Posterior cingulate gyrus (tissue), 11 donors: Measurements from ENCODE around the gene KCNQ1.
A peak's percentile ranks its signal among the peaks of the same experiment; 100 is the strongest.

Source experiments
- DNase-seq, 10 donors: peaks; one replicate each; pipeline versions ENCODE4 v3.0.0 to v3.0.0-alpha.2; 2020 to 2021; ENCODE audit warnings: mixed read lengths in 3 of 10
- intact Hi-C: fragments of 100-400 bp; cut with DNase I; formaldehyde crosslinking; loops from one replicate; pipeline ENCODE4 v1.15.1; 2023

Gene KCNQ1

DNA sequence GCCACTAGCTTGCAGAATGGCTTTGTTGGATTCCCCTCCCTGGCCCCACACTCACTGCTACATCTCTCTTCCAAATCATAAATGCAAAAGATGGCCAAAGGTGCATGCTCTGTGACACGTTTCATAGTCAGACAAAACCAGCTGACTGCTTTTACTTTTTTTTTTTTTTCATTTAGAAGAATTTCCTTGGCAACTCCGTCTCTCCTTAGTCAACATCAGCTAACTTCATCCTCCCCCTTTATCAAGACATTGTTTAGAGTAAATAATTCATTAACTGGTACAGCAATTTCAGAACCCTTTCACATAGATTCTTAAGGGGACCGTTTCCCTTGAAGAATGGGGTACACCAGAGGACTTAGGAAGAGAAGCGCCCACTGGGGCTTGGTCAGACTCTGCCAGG lies 239.0 kb downstream of the KCNQ1 start:
- intact Hi-C loops, result no loop called here
- peak in 1 of 10 donors; percentile 16 for DNase-seq

DNA sequence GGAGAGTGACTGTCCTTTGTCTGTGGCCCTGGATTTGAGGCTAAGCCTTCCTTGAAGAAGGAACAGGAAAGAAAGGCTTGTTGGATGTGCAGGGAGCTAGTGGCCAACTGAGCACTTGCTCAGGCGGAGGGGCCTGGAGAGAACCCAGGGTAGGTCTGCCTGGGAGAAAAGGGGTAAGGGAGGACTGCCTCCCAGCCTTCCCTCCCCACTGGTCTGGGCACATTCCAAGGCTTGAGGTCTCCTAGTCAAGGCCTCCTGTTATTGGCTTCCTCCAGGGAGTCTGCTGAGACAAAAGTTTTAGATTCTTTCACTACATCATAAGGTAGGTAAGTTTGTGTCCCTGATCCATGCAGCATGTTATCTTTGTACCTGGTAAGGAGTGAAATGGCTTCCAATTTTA lies 239.8 kb downstream of the KCNQ1 start:
- intact Hi-C loops, result no loop called here
- peak in 2 of 10 donors; percentile 23 to 24 for DNase-seq

- intact Hi-C loops, result no loop called here
- DNase-seq, result peak in 3 of 10 donors; percentile 0 to 43 (median 39)
Measured at GRCh38 chr11:2685051-2685450, 240.2 kb downstream of the KCNQ1 start.

DNA sequence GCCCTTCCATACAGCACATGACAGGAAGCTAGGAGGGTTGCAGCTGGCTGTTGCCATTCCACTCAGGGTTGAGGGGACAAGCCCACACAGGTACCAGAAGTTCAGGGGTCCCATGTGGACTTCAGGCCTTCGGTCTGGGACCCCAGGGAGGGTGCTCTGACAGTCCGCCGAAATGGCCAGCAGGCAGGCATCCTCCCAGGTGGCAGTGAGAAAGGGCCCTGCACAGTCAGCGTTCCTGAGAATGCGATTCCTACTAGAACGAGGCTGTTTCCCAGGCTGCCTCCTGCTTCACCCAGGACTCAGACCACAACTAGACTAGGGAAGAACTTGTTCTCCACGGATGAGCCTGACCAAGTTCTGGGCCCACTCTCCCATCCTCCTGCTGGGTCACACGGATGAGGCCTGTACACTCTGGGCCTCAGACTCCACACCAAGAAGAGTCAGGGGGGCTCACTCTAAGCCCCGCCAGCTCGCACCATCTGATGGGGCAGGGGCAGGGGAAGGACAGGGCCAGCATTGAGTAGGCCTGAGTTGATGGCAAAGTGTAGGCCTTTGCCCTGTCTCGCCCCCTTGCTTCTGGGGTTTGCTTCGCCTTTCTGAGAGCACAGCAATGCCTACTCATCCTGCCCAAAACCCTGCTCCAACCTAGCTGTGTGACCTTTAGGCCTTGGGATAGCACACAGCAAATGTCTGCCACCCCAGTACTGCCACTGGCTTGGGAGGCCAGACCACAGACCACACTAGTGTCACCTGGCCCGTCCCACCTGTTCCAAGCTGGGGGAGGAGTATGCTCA lies 241.0 kb downstream of the KCNQ1 start:
- intact Hi-C loops, result no loop called here
- peak in 4 of 10 donors; percentile 2 to 58 (median 52) for DNase-seq

DNA sequence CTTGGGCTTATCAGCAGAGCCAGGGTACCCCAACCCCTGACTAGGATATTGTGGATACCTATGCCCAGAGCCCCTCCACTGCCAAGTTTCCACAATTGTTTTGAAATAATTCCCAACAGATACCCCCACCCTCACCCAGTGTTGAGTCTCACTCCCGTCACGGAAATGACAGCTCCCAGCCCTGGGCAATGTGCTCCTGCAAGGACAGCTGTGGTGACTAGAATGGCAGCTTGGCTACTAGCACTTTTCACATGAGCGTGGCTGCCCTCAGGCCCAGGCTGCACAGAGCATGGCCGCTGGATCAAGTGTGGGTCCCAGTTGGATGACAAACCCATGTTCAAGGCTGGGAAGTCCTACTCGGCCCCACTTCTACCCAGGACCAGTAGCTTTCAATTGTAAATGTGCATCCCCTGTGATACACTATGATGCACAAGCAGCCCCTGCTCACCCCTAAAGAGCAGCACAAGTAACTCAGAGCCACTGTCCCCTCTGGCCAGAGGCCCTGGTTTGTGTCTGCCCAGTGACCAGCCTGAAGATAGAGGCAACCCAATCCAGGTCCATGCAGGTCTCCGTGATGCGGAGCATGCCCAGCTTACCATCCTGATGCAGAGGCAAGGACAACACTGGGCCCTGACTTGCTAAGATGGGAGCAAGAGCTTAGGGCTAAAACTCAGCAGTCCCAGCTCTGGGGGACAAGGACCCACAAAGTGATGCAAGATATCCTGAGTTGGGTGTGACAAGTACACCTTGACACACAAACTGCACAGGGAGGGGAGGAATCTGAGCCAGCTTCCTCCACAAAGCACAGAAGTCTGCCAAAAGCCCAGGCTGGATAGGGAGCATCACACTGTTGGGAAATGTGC lies 241.8 kb downstream of the KCNQ1 start:
- intact Hi-C loops, result no loop called here
- peak in 4 of 10 donors; percentile 1 to 81 (median 47) for DNase-seq

- intact Hi-C loops, result no loop called here
- peak in 3 of 10 donors; percentile 4 to 61 (median 39) for DNase-seq
Measured at GRCh38 chr11:2687223-2687530, 242.4 kb downstream of the KCNQ1 start.

DNA sequence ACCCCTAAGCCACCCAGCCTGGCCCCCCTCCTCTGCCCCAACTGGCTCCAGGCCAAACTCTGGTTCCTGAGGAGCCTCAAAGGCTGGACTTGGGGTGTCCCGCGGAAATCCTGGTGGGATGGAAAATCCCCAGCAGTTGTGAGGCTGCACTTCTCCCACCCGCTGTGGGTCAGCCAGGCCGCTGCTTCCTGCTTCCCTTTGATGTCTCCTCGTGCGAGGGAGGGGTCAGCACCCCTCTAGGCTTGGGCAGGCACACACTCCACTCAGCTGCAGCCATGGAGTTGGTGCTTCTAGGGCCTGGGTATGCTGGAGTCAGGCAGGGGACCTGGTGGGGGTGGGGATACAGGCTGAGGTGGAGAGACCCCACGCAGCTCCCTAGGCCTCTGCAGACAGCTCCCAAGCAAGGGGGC lies 243.0 kb downstream of the KCNQ1 start:
- DNase-seq, result peak in 4 of 10 donors; percentile 7 to 71 (median 64)
- intact Hi-C loops, result no loop called here

- intact Hi-C loops, result no loop called here
- peak in 4 of 10 donors; percentile 4 to 80 (median 65) for DNase-seq
Measured at GRCh38 chr11:2688381-2689231, 243.8 kb downstream of the KCNQ1 start.

DNA sequence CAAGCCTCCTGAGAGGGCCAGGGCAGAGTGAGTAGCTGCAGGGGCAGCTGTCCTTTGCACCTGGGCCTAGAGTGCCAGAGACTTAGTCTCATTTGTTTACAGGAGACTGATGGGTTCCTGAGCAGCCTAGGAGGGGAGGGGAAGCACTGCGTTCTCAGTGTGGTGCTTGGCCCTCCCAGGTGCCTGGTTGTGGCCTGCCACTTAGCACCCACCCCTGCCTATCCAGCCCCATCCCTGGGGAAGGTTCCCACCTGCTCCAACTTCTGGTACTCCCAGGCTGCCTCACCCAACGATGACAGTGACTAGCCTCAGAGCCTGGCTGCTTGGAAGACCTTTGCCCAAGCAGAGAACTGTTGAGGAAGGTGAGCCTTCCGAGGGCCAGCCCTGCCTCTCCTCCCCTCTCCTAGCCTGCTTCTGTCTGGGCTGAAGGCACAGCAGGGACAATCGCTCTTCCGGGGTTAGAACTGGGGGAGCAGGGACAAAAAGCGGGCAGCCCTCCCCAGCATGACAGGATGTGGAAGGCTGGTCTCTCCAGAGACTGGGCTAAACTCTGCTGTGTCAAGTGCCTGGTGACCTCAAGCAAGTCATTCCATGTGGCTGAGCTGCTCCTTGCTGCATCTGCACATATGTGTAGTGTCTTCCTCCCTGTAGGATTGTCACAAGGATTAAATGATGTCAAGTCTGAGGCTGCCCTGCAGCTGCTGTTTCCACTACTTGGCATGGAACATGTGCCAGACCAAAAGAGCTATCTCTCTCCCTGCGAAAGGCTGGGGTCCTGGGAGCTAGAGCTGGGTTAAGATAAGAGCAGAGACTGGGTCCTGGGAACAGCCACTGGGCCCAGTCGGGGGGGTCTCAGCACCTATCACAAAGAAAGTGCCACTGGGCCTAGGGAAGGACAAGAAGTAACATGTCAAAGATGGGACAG lies 245.1 kb downstream of the KCNQ1 start:
- intact Hi-C loops, result no loop called here
- DNase-seq, result peak in 4 of 10 donors; percentile 4 to 45 (median 42)

DNA sequence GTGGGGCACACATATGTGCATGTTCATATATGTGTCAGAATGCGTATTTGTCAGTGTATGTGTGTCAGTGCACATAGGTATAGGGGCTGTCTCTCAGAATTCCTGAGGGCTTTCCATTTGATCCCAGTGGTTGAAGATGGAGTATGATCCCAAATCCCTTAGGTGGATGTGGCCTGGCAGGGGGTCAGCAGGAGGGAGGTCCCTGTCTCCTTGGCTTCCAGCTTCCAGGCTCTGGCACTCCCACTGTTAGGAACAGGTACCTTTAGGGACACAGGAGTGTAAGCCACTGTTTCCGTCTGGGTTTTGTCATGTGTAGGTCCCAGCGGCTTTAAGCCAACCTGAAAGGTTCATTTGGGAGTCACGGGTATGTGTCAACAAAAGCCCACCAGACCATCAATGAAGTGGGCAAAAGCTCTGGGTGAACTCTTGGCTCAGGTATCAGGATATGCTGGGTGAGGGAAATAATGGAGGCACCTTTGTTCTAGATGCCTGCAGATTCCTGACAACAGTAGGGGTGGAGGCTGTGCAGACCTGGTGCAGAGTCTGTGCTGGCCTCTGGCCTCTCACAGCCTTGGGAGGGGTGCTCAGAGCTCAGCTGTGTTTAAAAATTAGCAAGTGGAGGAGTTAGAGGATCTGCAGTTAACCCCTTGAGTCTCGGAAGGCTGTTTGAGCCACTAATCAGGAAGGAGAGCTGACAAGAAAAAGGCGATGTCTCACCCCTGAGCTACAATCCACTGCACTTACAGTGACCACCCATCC lies 246.0 kb downstream of the KCNQ1 start:
- DNase-seq, result peak in 2 of 10 donors; percentile 5 to 55
- intact Hi-C loops, result no loop called here

DNA sequence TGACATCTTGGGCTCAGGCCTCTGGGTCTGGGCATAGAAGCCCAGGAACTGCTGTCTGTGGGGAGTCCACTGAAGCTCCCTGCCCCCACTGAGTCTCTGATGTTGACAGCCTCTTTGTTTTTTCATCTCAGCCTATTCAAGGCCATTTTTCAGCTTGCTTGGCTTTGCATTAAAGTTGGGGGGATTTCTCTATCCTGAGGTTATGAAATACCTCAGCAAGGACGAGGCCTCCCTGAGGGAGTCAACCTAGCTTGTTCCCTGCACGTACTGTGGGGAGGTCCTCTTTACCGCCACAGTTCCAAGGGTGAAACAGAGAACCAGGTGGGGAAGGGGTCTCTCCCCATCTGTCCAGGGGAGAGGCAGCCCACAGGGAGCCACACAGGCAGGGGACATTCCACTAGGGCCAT lies 246.6 kb downstream of the KCNQ1 start:
- DNase-seq, result peak in 4 of 10 donors; percentile 1 to 43 (median 24)
- intact Hi-C loops, result no loop called here

DNA sequence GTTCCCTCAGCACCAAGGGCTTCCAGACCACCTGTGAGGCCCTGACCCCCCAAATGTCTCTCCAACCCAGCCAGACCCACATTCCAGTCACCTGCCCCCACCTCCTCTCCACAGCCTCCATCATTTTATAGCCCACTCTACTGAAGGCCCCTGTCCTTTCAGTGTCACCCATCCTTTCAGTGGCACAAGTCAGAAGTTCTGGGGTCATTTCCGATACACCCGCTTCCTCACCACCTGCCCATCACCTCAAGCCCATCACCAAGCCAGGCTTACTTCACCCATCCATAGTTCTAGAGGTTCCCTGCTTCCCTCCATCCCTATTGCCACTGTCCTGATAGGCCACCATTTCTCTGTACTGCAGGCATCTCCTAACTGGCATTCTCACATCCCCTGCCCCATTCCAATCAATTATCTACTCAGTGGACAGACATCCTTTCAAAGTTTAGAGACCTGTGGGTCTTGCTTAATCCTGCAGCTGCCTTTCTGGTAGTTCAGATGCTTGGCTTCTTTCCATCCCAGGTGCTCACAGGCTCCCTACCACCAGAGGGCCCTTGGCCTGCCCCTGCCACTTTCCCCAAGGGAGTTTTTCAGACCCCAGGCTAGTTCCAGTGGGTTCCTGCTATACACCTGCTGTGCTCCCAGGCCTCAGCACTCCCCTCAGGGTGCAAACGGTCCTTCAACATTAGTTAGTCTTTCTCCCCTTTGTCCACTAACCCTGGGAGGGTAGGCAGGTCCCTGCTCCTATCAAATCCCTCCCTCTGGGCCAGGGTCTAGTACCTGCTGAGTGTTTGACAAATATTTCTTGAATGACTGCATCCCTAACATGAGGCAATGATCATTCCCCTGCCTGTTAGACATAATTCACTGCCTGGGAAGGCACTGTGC lies 247.4 kb downstream of the KCNQ1 start:
- DNase-seq, result peak in 3 of 10 donors; percentile 3 to 35 (median 4)
- intact Hi-C loops, result no loop called here

DNA sequence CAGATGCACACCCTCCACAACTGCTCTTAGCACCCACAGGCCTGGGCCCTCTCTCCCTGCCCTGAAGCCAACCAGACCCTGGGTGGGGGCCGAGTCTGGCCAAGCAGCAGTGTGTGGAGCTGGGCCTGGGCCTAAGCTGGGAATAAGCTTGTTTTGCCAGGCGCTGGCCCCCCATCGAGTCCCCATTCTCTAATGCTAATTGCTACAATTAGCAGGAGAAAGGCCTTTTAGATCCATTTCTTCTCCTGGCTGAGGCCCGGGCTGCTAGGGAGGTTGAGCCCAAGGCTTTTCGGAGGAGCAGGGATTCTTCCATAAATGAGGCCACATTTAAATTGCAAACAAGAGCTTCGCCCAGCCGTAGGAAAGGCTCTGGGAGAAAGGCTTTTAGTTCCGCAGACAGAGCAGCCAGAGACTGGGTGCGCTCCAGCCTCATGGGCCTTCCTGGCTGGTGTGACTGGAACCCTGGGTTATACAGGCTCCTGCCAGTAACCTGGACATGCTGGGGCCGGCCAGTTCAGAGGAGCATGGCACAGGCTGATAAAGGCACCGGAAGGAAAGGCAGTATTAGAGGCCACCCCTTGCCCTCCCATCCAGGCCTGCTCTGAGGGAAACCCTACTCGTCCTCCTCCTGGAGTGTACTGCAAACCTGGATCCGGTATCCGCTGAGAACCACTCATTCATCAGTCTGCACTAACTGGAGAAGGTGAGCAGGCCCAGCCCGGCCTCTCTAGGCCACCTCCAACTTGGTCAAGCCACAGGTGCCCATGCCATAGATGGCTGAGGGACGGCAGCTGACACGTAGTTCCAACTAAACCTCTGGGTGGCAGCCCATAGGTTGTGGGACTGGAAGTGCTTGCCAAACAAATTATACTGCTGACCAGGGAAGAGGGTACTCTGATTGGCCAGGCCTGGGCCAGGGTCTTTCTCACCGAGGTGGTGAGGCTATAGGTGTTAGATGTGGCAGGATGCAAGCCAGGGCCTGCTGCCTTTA lies 248.8 kb downstream of the KCNQ1 start:
- DNase-seq, result peak in 7 of 10 donors; percentile 40 to 88 (median 72)
- intact Hi-C loops, result no loop called here

DNA sequence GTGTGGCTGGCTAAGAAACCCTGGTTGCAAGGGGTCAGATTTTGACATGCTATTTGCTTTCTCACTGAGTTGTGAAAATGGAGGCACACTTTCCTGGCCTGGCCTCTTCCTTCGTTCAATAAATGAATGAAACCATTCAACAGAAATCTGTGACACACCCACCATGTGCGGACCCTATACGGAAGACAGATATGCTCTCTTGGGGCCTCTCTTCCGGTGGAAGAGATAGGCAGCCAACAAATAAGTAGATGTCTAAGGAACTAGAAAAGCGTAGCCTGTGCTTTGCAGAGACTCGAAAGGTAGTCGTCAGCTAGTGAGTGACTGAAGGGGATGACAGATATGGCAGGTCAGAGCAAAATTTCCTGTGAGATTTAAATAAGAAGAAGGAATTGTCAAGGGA lies 249.7 kb downstream of the KCNQ1 start:
- peak in 1 of 10 donors; percentile 4 for DNase-seq
- intact Hi-C loops, result no loop called here

- intact Hi-C loops, result loop anchor here (5.0 kb wide), 1 partner anchor 163 kb away; no protein-coding TSS in a partner anchor
- DNase-seq, result peak in 5 of 10 donors; percentile 0 to 70 (median 30)
Measured at GRCh38 chr11:2694995-2695939, 250.5 kb downstream of the KCNQ1 start.
